Measurements from ENCODE around the gene QPCTL. TPM values are rescaled to one million over a fixed set of nuclear protein-coding genes. Genes with fewer than 3 reads are reported as not detected.

Gene QPCTL
- total RNA-seq, 1 experiment from 2014 or later, result 13.7 TPM

- no peak overlapping the region for H2BK12ac ChIP-seq (ENCODE audit: insufficient read length, low read depth, low read length)
- peaks cover 56% of the 10 kb centered on the region for H3K27me3 Mint-ChIP-seq (ENCODE audit: low read depth)
- no peak overlapping the region for H3K18ac ChIP-seq (ENCODE audit: insufficient read length, low read depth, low read length)
- H3K36me3 Mint-ChIP-seq (ENCODE audit: insufficient read depth in 1 of 3, low read depth in 3 of 3), result peaks cover 0 to 2% (median 0%) of the 10 kb centered on the region in 3 experiments; a peak in 1 of 7 replicates
- H3K9me3 Mint-ChIP-seq, result no peaks in the 10 kb centered on the region; a peak in 1 of 5 replicates
- H3K27me3 ChIP-seq (ENCODE audit: insufficient read depth, low read length), result peaks cover 9% of the 10 kb centered on the region; the same call in 1 of the 2 replicates
- H2AFZ ChIP-seq (ENCODE audit: low read length), result no peak overlapping the region
- H3K4me3 Mint-ChIP-seq, result peak overlapping the region; percentile 51 to 81
- no peak overlapping the region for H3K23ac ChIP-seq (ENCODE audit: insufficient read length, low read depth, low read length)
- H4K91ac ChIP-seq (ENCODE audit: insufficient read length, low read depth, low read length), result no peak overlapping the region
- H3K79me2 ChIP-seq (ENCODE audit: insufficient read depth, low read length), result no peaks in the 10 kb centered on the region
- no peaks in the 10 kb centered on the region for H3K79me1 ChIP-seq (ENCODE audit: insufficient read depth, low read depth, low read length, poor library complexity, severe bottlenecking)
- H3T11ph ChIP-seq (ENCODE audit: low read length), result no peak overlapping the region
- H3K9me3 ChIP-seq (ENCODE audit: control insufficient read depth, low read depth, low read length), result no peaks in the 10 kb centered on the region
- peaks cover 16 to 25% of the 10 kb centered on the region in 2 experiments for H3K4me1 Mint-ChIP-seq
- no peak overlapping the region for H4K8ac ChIP-seq (replicated peaks; ENCODE audit: insufficient read length, low read depth, low read length)
- H3K27ac ChIP-seq (ENCODE audit: insufficient read length, low read depth, low read length), result no peak overlapping the region
- no peak for TF ChIP-seq CTCF (conservative IDR thresholded peaks at IDR 0.05)
- no peak overlapping the region for H4K5ac ChIP-seq (ENCODE audit: insufficient read length, low read depth, low read length)
- H3K23me2 ChIP-seq (ENCODE audit: insufficient read length, low read depth, low read length, poor library complexity, severe bottlenecking), result peaks cover 15% of the 10 kb centered on the region
- H3K14ac ChIP-seq (ENCODE audit: insufficient read depth, low read length), result no peak overlapping the region
- H2BK5ac ChIP-seq (ENCODE audit: insufficient read length, low read length), result no peak overlapping the region
- H2BK15ac ChIP-seq (ENCODE audit: low read depth, low read length), result no peak overlapping the region
- H3K4ac ChIP-seq (ENCODE audit: low read depth, low read length), result no peak overlapping the region
- peak overlapping the region; percentile 87 for H3K4me2 ChIP-seq (ENCODE audit: insufficient read depth, insufficient read length, low read length)
- no peak overlapping the region for H2AK5ac ChIP-seq (ENCODE audit: insufficient read length, low read length)
- no peaks in the 10 kb centered on the region for H4K20me1 ChIP-seq (ENCODE audit: control insufficient read depth, insufficient read depth, insufficient read length)
- no peak overlapping the region for H2BK20ac ChIP-seq (ENCODE audit: low read depth, low read length, poor library complexity, severe bottlenecking)
- WGBS (ENCODE audit: extremely low coverage, insufficient read length, low lambda C conversion rate), result no CpG with 5 or more reads among the region's 19 CpGs
- H3K4me1 ChIP-seq (ENCODE audit: insufficient read depth, low read length), result peaks cover 2% of the 10 kb centered on the region; the same call in 1 of the 2 replicates
- DNase-seq, result no peak
- H3K56ac ChIP-seq (ENCODE audit: insufficient read length, low read depth, low read length), result no peak overlapping the region
- no peak overlapping the region for H3K27ac Mint-ChIP-seq
- H2BK120ac ChIP-seq (ENCODE audit: low read depth, low read length, poor library complexity, severe bottlenecking), result no peak overlapping the region
- H3K9ac ChIP-seq (ENCODE audit: extremely low read depth, insufficient read length, low read length), result no peak overlapping the region
Observed at GRCh38 chr19:45668342-45668871, 24.1 kb upstream of the QPCTL start.
